Stomach (tissue), 4 donors: ENCODE results near the gene CELF2.

Experiments
- CTCF ChIP-seq, 7 experiments: fragments of 450-650 bp in 4 of 7; fragments of 200-600 bp in 3 of 7; sonication (generic) in 3 of 7; IDR thresholded peaks; one replicate each; pipeline ENCODE4 v1.5.1; 2016 to 2019; ENCODE audit warnings: antibody characterized with exemption in 7 of 7, control low read depth in 2 of 7, mild to moderate bottlenecking in 1 of 7
- EP300 ChIP-seq: sonication (generic); formaldehyde crosslinking; IDR thresholded peaks from one replicate; pipeline ENCODE4 v1.6.1; 2017; ENCODE audit warnings: antibody characterized with exemption
- POLR2A ChIP-seq, 4 donors: fragments of 450-650 bp; IDR thresholded peaks; one replicate each; pipeline ENCODE4 v1.6.1; 2016; ENCODE audit warnings: antibody characterized with exemption in 4 of 4, control low read depth in 2 of 4, mild to moderate bottlenecking in 1 of 4, moderate library complexity in 1 of 4
- POLR2AphosphoS5 ChIP-seq, 3 donors: sonication (generic); formaldehyde crosslinking; IDR thresholded peaks; one replicate each; pipeline ENCODE4 v1.6.1; 2016; ENCODE audit warnings: antibody characterized with exemption in 3 of 3

GRCh38 chr10:11191190-11191589, 173.5 kb downstream of the CELF2 start:
- no peak for TF ChIP-seq CTCF (IDR thresholded peaks at IDR 0.05)
- TF ChIP-seq POLR2A (IDR thresholded peaks at IDR 0.05) = no peak
- no peak for TF ChIP-seq POLR2AphosphoS5 (IDR thresholded peaks at IDR 0.05)
- TF ChIP-seq EP300 = no peak
